SH-SY5Y (cell line): ENCODE results near the gene RMDN2.

ENCODE experiments used
- GATA2 ChIP-seq: IDR thresholded peaks from 2 replicates; pipeline ENCODE4 v1.6.1; 2011; ENCODE audit warnings: mild to moderate bottlenecking, low read depth, low read length
- GATA3 ChIP-seq: IDR thresholded peaks from 2 replicates; pipeline ENCODE4 v1.6.1; 2011; ENCODE audit warnings: low read depth, mild to moderate bottlenecking, low read length, moderate library complexity

Gene RMDN2

GRCh38 chr2:37891846-37892435 lies 33.1 kb upstream of the RMDN2 start:
- TF ChIP-seq GATA2 = no peak
- TF ChIP-seq GATA3 = no peak

- TF ChIP-seq GATA3 = no peak
- no peak for TF ChIP-seq GATA2
Observed at GRCh38 chr2:37892436-37893114, 32.5 kb upstream of the RMDN2 start.

- TF ChIP-seq GATA2 (no peak), GATA3 (no peak)
Observed at GRCh38 chr2:37893327-37893726, 31.8 kb upstream of the RMDN2 start.

- no peak for TF ChIP-seq GATA3
- no peak for TF ChIP-seq GATA2
Observed at GRCh38 chr2:37894047-37894446, 31.0 kb upstream of the RMDN2 start.

GRCh38 chr2:37894601-37895000 lies 30.5 kb upstream of the RMDN2 start:
- TF ChIP-seq GATA3 (no peak), GATA2 (no peak)

- no peak for TF ChIP-seq GATA2
- TF ChIP-seq GATA3 = no peak
Observed at GRCh38 chr2:37895140-37895539, 29.9 kb upstream of the RMDN2 start.

GRCh38 chr2:37896319-37896718 lies 28.8 kb upstream of the RMDN2 start:
- no peak for TF ChIP-seq GATA3
- no peak for TF ChIP-seq GATA2

GRCh38 chr2:37897511-37897910 lies 27.6 kb upstream of the RMDN2 start:
- no peak for TF ChIP-seq GATA2

GRCh38 chr2:37898448-37898847 lies 26.6 kb upstream of the RMDN2 start:
- TF ChIP-seq GATA3 = no peak
- no peak for TF ChIP-seq GATA2

GRCh38 chr2:37902991-37903390 lies 22.1 kb upstream of the RMDN2 start:
- TF ChIP-seq GATA2 = no peak
- no peak for TF ChIP-seq GATA3

- TF ChIP-seq GATA3 = no peak
- no peak for TF ChIP-seq GATA2
Observed at GRCh38 chr2:37904425-37904824, 20.7 kb upstream of the RMDN2 start.

GRCh38 chr2:37904993-37905392 lies 20.1 kb upstream of the RMDN2 start:
- TF ChIP-seq GATA3 (no peak), GATA2 (no peak)

GRCh38 chr2:37906131-37906530 lies 19.0 kb upstream of the RMDN2 start:
- TF ChIP-seq GATA2 (no peak), GATA3 (no peak)

- TF ChIP-seq GATA3 (no peak), GATA2 (no peak)
Observed at GRCh38 chr2:37907501-37908225, 17.4 kb upstream of the RMDN2 start.

GRCh38 chr2:37911296-37911873 lies 13.7 kb upstream of the RMDN2 start:
- TF ChIP-seq GATA2 (no peak), GATA3 (no peak)
